ENCODE results near the gene TMEM9.

DNA sequence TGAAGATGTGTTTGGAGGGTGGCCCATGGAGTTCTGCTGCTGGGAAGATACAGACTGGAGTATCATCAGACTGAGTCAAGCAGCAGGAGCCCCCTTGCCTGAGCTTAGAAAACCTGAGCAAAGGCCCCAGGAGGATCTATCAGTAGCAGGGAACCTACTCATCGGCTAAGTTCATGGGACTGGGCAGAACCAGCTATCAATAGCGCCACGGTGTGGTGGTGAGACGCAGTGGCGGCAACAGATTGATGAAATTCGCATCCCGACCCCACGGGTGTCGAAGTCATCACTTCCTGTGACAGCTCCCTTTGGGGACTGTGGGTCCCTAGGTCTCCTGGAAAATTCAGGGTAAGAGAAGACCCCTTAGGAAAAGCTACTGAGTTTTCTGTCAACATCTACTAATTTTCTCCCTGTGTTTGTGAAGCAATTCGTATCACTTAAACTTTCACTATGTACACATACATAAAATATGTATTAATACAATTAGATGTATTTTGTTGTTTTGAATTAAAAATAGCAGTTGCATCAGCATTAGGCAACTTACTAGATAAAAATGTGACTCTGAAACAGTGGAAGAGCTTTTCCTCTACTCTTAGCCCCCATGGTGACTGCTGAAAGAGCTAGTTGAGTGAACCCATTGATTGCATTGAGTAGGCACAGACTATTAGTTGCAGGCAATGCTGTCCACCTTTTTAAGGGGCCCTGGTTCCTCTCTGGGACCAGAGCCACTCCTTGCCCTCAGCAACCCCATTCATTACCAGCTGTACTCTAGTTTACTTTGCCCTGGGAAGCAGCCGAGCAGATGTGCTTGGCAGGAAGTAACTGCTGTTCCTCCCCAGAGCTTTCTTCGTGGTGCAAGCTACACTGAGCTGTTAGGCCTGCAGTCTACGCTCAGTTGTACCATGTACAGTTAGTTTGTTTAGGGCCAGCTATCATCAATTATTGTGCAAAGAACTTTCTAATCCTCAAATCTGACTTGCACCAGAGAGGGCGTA, 34.8 kb downstream of the TMEM9 start:
- TF ChIP-seq POLR2A (IDR thresholded peaks at IDR 0.05), result no peak
- TF ChIP-seq, protein P1, sequence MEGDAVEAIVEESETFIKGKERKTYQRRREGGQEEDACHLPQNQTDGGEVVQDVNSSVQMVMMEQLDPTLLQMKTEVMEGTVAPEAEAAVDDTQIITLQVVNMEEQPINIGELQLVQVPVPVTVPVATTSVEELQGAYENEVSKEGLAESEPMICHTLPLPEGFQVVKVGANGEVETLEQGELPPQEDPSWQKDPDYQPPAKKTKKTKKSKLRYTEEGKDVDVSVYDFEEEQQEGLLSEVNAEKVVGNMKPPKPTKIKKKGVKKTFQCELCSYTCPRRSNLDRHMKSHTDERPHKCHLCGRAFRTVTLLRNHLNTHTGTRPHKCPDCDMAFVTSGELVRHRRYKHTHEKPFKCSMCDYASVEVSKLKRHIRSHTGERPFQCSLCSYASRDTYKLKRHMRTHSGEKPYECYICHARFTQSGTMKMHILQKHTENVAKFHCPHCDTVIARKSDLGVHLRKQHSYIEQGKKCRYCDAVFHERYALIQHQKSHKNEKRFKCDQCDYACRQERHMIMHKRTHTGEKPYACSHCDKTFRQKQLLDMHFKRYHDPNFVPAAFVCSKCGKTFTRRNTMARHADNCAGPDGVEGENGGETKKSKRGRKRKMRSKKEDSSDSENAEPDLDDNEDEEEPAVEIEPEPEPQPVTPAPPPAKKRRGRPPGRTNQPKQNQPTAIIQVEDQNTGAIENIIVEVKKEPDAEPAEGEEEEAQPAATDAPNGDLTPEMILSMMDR (IDR thresholded peaks at IDR 0.05 in 8 of 11, conservative IDR thresholded peaks at IDR 0.05 in 3 of 11), result peak; percentile 8 to 59 (median 27)
